ENCODE results near the gene RTEL1. TPM values are rescaled to one million over a fixed set of nuclear protein-coding genes. Genes with fewer than 3 reads are reported as not detected.

The RTEL1 gene
- total RNA-seq, 2 donors from 2014 or later: 37.8 to 114 TPM

- H3K27me3 ChIP-seq (replicated peaks; ENCODE audit: insufficient read depth): no peaks in the 10 kb centered on the region
- H3K4me3 ChIP-seq: peak overlapping the region; percentile 73
- DNase-seq (ENCODE audit: low spot score) (no peak), ATAC-seq (ENCODE audit: insufficient number of reproducible peaks, low FRiP score, low read depth) (no peak)
- no peak overlapping the region for H3K27ac ChIP-seq
- peaks cover 5 to 8% of the 10 kb centered on the region in 2 donors for H3K4me1 ChIP-seq (ENCODE audit: control insufficient read depth in 1 of 2, low read depth in 2 of 2)
- H3K36me3 ChIP-seq: no peaks in the 10 kb centered on the region
- no peaks in the 10 kb centered on the region for H3K9me3 ChIP-seq
- TF ChIP-seq, protein P1, sequence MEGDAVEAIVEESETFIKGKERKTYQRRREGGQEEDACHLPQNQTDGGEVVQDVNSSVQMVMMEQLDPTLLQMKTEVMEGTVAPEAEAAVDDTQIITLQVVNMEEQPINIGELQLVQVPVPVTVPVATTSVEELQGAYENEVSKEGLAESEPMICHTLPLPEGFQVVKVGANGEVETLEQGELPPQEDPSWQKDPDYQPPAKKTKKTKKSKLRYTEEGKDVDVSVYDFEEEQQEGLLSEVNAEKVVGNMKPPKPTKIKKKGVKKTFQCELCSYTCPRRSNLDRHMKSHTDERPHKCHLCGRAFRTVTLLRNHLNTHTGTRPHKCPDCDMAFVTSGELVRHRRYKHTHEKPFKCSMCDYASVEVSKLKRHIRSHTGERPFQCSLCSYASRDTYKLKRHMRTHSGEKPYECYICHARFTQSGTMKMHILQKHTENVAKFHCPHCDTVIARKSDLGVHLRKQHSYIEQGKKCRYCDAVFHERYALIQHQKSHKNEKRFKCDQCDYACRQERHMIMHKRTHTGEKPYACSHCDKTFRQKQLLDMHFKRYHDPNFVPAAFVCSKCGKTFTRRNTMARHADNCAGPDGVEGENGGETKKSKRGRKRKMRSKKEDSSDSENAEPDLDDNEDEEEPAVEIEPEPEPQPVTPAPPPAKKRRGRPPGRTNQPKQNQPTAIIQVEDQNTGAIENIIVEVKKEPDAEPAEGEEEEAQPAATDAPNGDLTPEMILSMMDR (IDR thresholded peaks at IDR 0.05): peak; percentile 37
Observed at GRCh38 chr20:63641792-63642523, 16.2 kb upstream of the RTEL1 start.

DNA sequence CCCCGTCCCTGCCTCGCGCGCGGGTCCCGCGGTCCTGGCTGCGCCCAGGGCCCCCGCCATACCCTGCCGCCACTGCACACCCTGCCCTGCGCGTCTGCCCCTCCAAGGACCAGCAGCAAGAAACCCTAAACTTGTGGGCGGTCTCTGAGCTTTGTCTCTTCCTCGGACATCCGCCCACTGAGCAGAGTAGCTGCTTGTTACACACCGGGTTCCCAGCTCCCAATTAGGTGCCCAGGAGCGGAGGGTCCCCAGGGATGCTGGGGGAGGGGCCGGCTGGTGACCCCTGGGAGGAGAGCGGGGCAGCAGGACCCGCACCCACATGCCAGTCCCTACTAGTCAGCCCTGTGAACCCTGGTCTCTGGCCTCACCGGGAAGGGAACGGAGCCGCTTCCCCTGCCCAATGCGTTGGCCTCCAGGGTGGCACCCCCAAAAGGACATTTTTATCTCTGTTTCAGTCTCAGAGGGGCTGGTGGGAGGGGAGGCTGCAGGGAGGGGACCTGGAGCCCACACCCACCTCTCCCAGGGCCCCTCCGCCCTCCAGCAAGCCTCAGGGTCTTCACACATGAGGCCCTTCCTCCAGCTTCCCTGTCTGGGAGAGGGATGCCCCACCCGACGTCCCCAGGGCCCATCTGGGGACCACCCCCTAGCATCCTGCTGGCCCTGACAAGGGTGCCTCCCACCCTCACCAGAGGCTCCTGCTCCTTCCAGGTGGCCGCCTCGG is 15.4 kb upstream of the RTEL1 start:
- Histone ChIP-seq H3K9me3 (no peaks in the 10 kb centered on the region), H3K4me3 (peak overlapping the region; percentile 73), H3K27ac (no peak overlapping the region), H3K4me1 (ENCODE audit: control insufficient read depth in 1 of 2, low read depth in 2 of 2) (peaks cover 5 to 8% of the 10 kb centered on the region in 2 donors), H3K36me3 (no peaks in the 10 kb centered on the region), H3K27me3 (replicated peaks; ENCODE audit: insufficient read depth) (no peaks in the 10 kb centered on the region)
- DNase-seq (ENCODE audit: low spot score) (no peak), ATAC-seq (ENCODE audit: insufficient number of reproducible peaks, low FRiP score, low read depth) (no peak)
- TF ChIP-seq, protein P1 (IDR thresholded peaks at IDR 0.05): no peak

DNA sequence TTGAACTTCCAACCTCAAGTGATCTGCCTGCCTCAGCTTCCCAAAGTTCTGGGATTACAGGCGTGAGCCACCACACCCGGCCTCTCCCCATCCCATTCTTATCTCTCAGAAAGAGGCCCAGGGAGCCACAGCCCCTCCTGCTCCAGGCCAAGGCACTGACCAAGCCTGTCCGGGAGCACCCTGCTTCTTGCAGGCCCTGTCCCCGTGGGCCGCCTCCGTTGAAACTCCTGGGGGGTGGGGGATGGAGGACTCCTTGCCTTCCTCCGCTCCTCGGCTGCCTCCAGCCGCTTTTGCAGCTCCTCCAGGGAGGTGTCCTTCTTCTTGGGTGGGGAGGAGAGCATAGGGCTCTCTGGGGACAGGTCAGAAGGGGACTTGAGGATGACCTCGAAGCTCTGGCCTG is 14.6 kb upstream of the RTEL1 start:
- DNase-seq (ENCODE audit: low spot score) (no peak), ATAC-seq (ENCODE audit: insufficient number of reproducible peaks, low FRiP score, low read depth) (no peak)
- Histone ChIP-seq H3K4me3 (no peak overlapping the region), H3K4me1 (ENCODE audit: control insufficient read depth in 1 of 2, low read depth in 2 of 2) (peaks cover 5 to 8% of the 10 kb centered on the region in 2 donors), H3K27me3 (replicated peaks; ENCODE audit: insufficient read depth) (no peaks in the 10 kb centered on the region), H3K27ac (no peak overlapping the region), H3K9me3 (no peaks in the 10 kb centered on the region), H3K36me3 (no peaks in the 10 kb centered on the region)
- TF ChIP-seq, protein P1 (IDR thresholded peaks at IDR 0.05): no peak

GRCh38 chr20:63643946-63644345 is 14.2 kb upstream of the RTEL1 start:
- Histone ChIP-seq H3K36me3 (no peaks in the 10 kb centered on the region), H3K27ac (no peak overlapping the region), H3K4me1 (ENCODE audit: control insufficient read depth in 1 of 2, low read depth in 2 of 2) (peaks cover 5 to 8% of the 10 kb centered on the region in 2 donors), H3K27me3 (replicated peaks; ENCODE audit: insufficient read depth) (no peaks in the 10 kb centered on the region), H3K9me3 (no peaks in the 10 kb centered on the region), H3K4me3 (no peak overlapping the region)
- DNase-seq (ENCODE audit: low spot score) (no peak), ATAC-seq (ENCODE audit: insufficient number of reproducible peaks, low FRiP score, low read depth) (no peak)
- TF ChIP-seq, protein P1 (IDR thresholded peaks at IDR 0.05): no peak

- Histone ChIP-seq H3K4me1 (ENCODE audit: control insufficient read depth in 1 of 2, low read depth in 2 of 2) (peaks cover 5 to 8% of the 10 kb centered on the region in 2 donors), H3K4me3 (no peak overlapping the region), H3K9me3 (no peaks in the 10 kb centered on the region), H3K27ac (no peak overlapping the region), H3K27me3 (replicated peaks; ENCODE audit: insufficient read depth) (no peaks in the 10 kb centered on the region), H3K36me3 (no peaks in the 10 kb centered on the region)
- ATAC-seq (ENCODE audit: insufficient number of reproducible peaks, low FRiP score, low read depth) (no peak), DNase-seq (ENCODE audit: low spot score) (no peak)
- TF ChIP-seq, protein P1 (IDR thresholded peaks at IDR 0.05): no peak
Observed at GRCh38 chr20:63645218-63645617, 12.9 kb upstream of the RTEL1 start.

All from thoracic aorta (tissue), 2 donors.